ENCODE results near the gene NEDD4L. TPM values are rescaled to one million over a fixed set of nuclear protein-coding genes. Genes with fewer than 3 reads are reported as not detected.

The NEDD4L gene
- total RNA-seq, 4 donors from 2014 or later, result 16.2 to 63.0 (median 30.4) TPM

DNA sequence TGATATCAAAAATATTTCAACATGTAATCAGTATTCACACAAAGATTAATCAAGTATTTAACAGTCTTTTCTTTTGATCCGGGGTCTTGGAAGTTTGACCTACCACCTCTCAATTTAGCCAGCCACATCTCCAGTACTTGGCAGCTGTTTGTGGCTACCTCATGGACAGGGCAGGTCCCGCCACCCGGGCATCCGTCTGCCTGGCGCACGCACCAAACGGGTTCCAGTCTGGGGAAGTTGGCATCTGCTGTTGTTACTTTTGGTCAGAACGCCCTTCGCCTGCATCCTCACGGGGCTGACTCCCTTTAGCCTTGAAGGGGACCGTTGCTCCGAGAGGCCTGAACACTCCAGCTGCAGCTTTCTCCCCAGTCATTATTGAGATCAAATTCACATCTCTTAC lies 81.7 kb downstream of the NEDD4L start:
- TF ChIP-seq, protein P1, sequence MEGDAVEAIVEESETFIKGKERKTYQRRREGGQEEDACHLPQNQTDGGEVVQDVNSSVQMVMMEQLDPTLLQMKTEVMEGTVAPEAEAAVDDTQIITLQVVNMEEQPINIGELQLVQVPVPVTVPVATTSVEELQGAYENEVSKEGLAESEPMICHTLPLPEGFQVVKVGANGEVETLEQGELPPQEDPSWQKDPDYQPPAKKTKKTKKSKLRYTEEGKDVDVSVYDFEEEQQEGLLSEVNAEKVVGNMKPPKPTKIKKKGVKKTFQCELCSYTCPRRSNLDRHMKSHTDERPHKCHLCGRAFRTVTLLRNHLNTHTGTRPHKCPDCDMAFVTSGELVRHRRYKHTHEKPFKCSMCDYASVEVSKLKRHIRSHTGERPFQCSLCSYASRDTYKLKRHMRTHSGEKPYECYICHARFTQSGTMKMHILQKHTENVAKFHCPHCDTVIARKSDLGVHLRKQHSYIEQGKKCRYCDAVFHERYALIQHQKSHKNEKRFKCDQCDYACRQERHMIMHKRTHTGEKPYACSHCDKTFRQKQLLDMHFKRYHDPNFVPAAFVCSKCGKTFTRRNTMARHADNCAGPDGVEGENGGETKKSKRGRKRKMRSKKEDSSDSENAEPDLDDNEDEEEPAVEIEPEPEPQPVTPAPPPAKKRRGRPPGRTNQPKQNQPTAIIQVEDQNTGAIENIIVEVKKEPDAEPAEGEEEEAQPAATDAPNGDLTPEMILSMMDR (IDR thresholded peaks at IDR 0.05), result no peak
- ATAC-seq (ENCODE audit: low FRiP score) (no peak), DNase-seq (ENCODE audit: low spot score) (no peak)

DNA sequence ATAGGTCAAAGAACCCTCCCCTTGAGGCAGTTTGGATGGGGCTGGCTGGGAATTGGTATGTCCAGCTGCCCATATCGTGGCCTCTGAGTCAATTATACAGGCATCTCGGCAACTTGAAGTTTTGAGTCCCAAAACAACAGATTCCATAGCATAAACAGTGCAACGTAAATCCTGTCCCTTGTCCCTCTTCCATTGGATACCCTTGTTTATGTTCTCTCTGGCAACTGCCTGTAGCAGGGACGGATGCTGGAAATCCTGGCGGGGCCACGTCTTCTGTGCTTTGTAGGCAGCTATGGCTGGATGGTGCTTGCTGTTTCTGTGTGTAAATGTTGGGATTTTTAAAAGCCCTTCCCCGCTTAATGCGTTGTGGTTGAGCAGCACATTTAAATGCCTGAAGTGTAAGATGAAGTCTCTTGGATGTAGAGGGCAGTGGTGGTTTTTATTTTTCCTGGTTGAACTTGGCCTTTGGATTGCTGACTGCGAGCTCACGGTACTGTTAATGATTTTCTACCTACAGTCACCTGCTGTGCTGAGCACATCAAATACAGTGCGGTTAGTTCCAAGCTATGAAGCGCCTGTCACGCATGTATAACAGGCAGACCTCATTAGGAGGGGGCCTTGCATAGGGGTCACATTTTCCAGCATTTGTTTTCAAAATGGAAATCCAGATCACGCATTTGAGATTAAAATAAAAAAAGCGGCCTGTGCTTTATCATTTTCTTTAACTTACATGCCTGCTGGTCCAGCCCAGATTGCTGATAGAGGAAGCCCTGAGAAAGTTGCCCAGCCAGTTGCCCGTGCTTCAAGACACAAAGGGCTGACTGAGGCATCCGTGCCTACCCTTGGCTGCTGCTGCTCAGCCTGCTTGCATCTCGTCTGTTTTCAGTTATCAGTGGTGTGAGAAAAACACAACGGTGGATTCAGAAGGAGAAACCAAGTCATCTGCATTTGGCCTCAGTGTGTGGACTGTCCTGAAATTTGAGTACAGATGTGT lies 84.7 kb downstream of the NEDD4L start:
- no peak for ATAC-seq (ENCODE audit: low FRiP score)
- no peak for DNase-seq (ENCODE audit: low spot score)
- TF ChIP-seq, protein P1 (IDR thresholded peaks at IDR 0.05), result no peak

DNA sequence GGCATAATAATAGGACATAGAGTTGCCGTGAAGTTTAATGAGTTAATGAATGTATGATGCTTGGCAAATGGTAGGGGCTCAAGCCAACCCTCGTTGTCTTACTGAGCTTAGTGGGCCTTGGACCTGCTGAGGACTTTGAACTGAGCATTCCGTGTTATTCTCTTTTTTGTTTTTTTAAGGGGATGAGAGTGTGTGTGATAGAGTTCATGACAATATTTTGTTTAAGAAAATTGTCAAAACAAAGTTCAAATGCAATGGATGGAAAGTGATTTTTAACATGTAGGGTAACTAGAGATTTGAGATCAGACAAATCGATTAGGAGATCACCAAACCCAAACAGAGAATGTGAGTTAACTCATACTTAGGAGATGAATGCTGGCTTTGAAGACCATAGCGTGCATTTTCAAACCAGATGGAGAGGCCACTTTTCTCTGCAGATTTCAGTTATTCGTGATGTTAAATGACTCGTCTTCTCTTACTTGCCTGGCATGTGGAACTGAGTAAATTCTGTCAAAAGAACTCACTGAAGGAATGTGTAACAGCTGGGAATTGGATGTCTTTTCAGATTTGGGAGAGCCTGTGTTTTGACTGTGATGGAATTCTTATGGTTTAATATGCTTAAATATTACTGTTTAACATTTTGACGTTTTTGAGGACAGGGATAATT lies 88.7 kb downstream of the NEDD4L start:
- TF ChIP-seq, protein P1 (IDR thresholded peaks at IDR 0.05), result no peak
- DNase-seq (ENCODE audit: low spot score) (no peak), ATAC-seq (ENCODE audit: low FRiP score) (no peak)

DNA sequence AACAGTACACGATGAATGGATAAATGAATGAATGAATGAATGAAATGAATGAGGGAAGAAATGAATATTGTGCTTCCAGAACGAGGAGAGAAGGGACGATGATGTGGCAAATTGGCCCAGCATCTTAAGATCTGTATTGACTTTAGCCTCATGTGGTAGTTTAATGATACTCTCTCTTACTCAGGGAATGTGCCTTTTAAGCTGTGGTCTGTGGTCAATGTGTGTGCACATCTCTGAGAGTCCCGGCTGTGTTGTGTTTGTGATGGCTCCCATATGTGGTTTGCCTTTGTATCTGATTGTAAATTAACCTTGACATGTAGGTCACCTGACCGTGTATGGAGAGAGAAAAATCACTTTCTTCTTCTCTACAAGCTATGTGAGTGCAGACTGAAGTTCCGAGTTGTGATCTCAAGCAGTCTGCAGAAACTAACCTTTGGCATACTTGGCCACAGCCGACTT lies 91.2 kb downstream of the NEDD4L start:
- no peak for ATAC-seq (ENCODE audit: low FRiP score)
- TF ChIP-seq, protein P1 (IDR thresholded peaks at IDR 0.05), result no peak
- DNase-seq (ENCODE audit: low spot score), result no peak

DNA sequence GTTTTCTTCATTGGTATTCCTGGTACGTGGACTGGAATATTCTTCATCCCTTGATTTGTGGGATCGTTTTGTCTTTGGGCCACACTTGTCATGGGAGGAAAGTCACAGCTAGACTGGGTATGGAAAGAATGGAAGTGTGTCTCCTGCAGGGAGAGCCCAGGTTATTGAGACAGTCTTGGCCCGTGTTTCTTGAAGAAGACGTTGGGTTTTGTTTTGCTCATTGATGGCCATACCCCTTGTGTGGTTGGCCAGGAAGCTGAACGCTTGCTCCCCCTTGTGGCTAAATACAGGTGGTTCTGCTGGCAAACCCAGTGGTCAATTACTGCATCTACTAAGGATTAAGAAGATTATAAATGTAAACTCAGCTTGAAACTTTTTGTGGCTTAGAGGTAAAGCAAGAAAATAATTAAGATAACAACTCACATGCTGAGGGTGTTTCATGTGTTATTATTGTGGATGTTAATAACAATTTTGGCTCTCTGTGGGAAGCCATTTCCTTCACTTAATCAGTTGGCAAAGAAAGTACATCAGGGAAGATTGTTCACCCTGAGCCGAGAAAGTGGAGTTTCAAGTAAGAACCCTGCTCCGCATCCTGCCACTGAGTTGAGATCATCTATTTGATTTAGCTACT lies 91.8 kb downstream of the NEDD4L start:
- TF ChIP-seq, protein P1 (IDR thresholded peaks at IDR 0.05), result peak in 2 of 3 donors; percentile 30 to 64
- DNase-seq (ENCODE audit: low spot score) (no peak), ATAC-seq (ENCODE audit: low FRiP score) (no peak)

DNA sequence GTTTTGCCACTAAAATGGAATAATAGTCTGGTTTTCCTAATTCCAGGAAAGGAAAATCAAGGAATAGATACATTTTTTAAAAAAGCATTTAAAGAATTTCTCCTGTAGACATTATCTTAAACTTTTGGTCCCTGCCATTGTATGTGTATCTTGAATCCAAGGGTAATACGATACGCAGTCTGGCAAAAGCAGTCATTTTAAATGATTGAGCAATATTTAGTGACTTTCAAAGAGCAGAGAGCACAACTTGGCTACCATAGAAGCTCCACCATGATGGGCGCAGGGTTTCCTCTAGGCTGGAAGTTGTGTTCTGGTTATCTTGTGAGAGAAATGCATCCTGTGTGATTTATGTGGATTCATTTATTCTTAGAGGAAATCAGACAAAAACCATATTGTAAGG lies 92.9 kb downstream of the NEDD4L start:
- ATAC-seq (ENCODE audit: low FRiP score) (no peak), DNase-seq (ENCODE audit: low spot score) (no peak)
- TF ChIP-seq, protein P1 (IDR thresholded peaks at IDR 0.05), result no peak
